HG02678 (cell line): ENCODE data around the gene GEN1.
A peak's percentile ranks its signal among the peaks of the same experiment; 100 is the strongest.

Source experiments
- ATAC-seq: cut with Tn5 transposase; IDR thresholded peaks from one replicate; pipeline ENCODE4 v1.9.1; 2021; ENCODE audit warnings: mild to moderate bottlenecking, moderate library complexity; ENCODE audit not compliant: unreplicated experiment

Gene GEN1

GRCh38 chr2:17793803-17794354, 39.9 kb downstream of the GEN1 start:
- ATAC-seq = no peak

GRCh38 chr2:17795309-17795708, 41.4 kb downstream of the GEN1 start:
- ATAC-seq = no peak

GRCh38 chr2:17798338-17798737, 44.4 kb downstream of the GEN1 start:
- no peak for ATAC-seq

- ATAC-seq = no peak
Observed at GRCh38 chr2:17799301-17800120, 45.6 kb downstream of the GEN1 start.

- ATAC-seq = peak; percentile 36
Observed at GRCh38 chr2:17800219-17800618, 46.3 kb downstream of the GEN1 start.

- no peak for ATAC-seq
Observed at GRCh38 chr2:17800693-17801458, 46.9 kb downstream of the GEN1 start.

GRCh38 chr2:17803497-17803896, 49.6 kb downstream of the GEN1 start:
- no peak for ATAC-seq

GRCh38 chr2:17804358-17804757, 50.4 kb downstream of the GEN1 start:
- peak; percentile 62 for ATAC-seq

GRCh38 chr2:17805166-17805565, 51.2 kb downstream of the GEN1 start:
- ATAC-seq = no peak

GRCh38 chr2:17805717-17806363, 51.9 kb downstream of the GEN1 start:
- ATAC-seq = no peak

GRCh38 chr2:17813010-17813741, 59.2 kb downstream of the GEN1 start:
- ATAC-seq = peak; percentile 50

GRCh38 chr2:17813742-17814473, 60.0 kb downstream of the GEN1 start:
- ATAC-seq = peak; percentile 90

GRCh38 chr2:17814601-17815000, 60.7 kb downstream of the GEN1 start:
- ATAC-seq = no peak

- ATAC-seq = peak; percentile 24
Observed at GRCh38 chr2:17815468-17816184, 61.7 kb downstream of the GEN1 start.

GRCh38 chr2:17816396-17817245, 62.7 kb downstream of the GEN1 start, which contains the start of gene MSGN1:
Gene MSGN1, plus strand, starts transcription at chr2:17816460. Its CDS starts 59 bp downstream, at chr2:17816519.
- ATAC-seq = no peak

GRCh38 chr2:17818235-17818815, 64.4 kb downstream of the GEN1 start:
- no peak for ATAC-seq

- ATAC-seq = no peak
Observed at GRCh38 chr2:17821080-17821479, 67.1 kb downstream of the GEN1 start.
